Progenitor cell of endocrine pancreas (in vitro differentiated cells): Measurements from ENCODE around the gene PLA2G4F. TPM values are rescaled to one million over a fixed set of nuclear protein-coding genes. Genes with fewer than 3 reads are reported as not detected.

Experiments
- DNase-seq: peaks from one replicate; pipeline ENCODE4 v3.0.0; 2021; ENCODE audit warnings: low spot score; ENCODE audit not compliant: unreplicated experiment
- H3K27ac Mint-ChIP-seq: 2 replicates; pipeline ENCODE4 v1.8.0; 2021; ENCODE audit warnings: mild to moderate bottlenecking, moderate library complexity, mixed read lengths
- H3K27me3 Mint-ChIP-seq: 2 replicates; pipeline ENCODE4 v1.8.0; 2021; ENCODE audit warnings: mixed read lengths
- H3K36me3 Mint-ChIP-seq: 2 replicates; pipeline ENCODE4 v1.8.0; 2022; ENCODE audit warnings: mixed read lengths; ENCODE audit not compliant: insufficient read depth
- H3K4me1 Mint-ChIP-seq: 2 replicates; pipeline ENCODE4 v1.8.0; 2021; ENCODE audit warnings: low read depth, mixed read lengths
- H3K4me3 Mint-ChIP-seq: 2 replicates; pipeline ENCODE4 v1.8.0; 2021; ENCODE audit warnings: low read depth, mild to moderate bottlenecking, moderate library complexity, mixed read lengths
- H3K9me3 Mint-ChIP-seq: 2 replicates; pipeline ENCODE4 v1.8.0; 2021; ENCODE audit warnings: low read depth, mixed read lengths
- CTCF ChIP-seq: fragments of 200-600 bp; sonication (generic); IDR thresholded peaks from one replicate; pipeline ENCODE4 v1.5.0; 2021; ENCODE audit warnings: antibody characterized with exemption, mild to moderate bottlenecking; ENCODE audit not compliant: unreplicated experiment
- total RNA-seq: library from RNA; stranded (reverse); gene quantifications from 2 replicates; pipeline ENCODE4 v1.2.1, GENCODE V29; 2021

PLA2G4F gene
- total RNA-seq, 1 donor from 2014 or later, result 0.60 TPM

DNA sequence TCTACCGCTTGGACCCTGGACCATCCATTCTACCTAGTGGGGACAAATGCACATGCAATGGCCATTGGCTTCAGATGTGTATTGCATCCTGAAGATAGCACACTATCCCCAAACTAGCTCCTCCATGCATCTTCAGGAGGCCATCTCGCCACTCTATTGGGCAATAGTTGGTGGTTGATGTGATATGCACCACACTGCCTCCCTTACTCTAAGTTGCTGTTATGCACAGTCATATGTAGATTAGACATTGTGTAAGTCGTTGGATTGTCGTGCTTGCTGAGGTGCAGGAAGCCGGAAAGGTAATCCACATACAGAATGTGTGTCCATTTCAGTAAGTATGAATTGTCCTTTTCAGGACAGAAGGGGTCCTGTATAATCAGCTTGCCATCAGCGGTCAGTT is 35.4 kb downstream of the PLA2G4F start:
- Mint-ChIP-seq H3K4me1 (peaks cover 7% of the 10 kb centered on the region), H3K4me3 (no peak overlapping the region), H3K36me3 (peaks cover 2% of the 10 kb centered on the region), H3K27me3 (peaks cover 14% of the 10 kb centered on the region), H3K27ac (no peak overlapping the region), H3K9me3 (peaks cover 4% of the 10 kb centered on the region)
- TF ChIP-seq CTCF, result no peak
- DNase-seq, result no peak

GRCh38 chr15:42120285-42120684 is 36.2 kb downstream of the PLA2G4F start:
- no peak overlapping the region for H3K4me3 Mint-ChIP-seq
- H3K27ac Mint-ChIP-seq, result no peak overlapping the region

GRCh38 chr15:42119446-42119760 is 37.0 kb downstream of the PLA2G4F start:
- peaks cover 8% of the 10 kb centered on the region for H3K9me3 Mint-ChIP-seq
- H3K27me3 Mint-ChIP-seq, result peaks cover 12% of the 10 kb centered on the region
- peaks cover 2% of the 10 kb centered on the region for H3K36me3 Mint-ChIP-seq
- H3K4me1 Mint-ChIP-seq, result peaks cover 7% of the 10 kb centered on the region
- no peak for TF ChIP-seq CTCF
- H3K4me3 Mint-ChIP-seq, result no peak overlapping the region
- no peak overlapping the region for H3K27ac Mint-ChIP-seq
- no peak for DNase-seq

More at GRCh38 chr15:42120285-42120684, 36.2 kb downstream of the PLA2G4F start:
- peaks cover 2% of the 10 kb centered on the region for H3K36me3 Mint-ChIP-seq
- peaks cover 7% of the 10 kb centered on the region for H3K4me1 Mint-ChIP-seq
- H3K9me3 Mint-ChIP-seq, result peaks cover 8% of the 10 kb centered on the region
- no peak for TF ChIP-seq CTCF
- no peak for DNase-seq
- H3K27me3 Mint-ChIP-seq, result peaks cover 14% of the 10 kb centered on the region

DNA sequence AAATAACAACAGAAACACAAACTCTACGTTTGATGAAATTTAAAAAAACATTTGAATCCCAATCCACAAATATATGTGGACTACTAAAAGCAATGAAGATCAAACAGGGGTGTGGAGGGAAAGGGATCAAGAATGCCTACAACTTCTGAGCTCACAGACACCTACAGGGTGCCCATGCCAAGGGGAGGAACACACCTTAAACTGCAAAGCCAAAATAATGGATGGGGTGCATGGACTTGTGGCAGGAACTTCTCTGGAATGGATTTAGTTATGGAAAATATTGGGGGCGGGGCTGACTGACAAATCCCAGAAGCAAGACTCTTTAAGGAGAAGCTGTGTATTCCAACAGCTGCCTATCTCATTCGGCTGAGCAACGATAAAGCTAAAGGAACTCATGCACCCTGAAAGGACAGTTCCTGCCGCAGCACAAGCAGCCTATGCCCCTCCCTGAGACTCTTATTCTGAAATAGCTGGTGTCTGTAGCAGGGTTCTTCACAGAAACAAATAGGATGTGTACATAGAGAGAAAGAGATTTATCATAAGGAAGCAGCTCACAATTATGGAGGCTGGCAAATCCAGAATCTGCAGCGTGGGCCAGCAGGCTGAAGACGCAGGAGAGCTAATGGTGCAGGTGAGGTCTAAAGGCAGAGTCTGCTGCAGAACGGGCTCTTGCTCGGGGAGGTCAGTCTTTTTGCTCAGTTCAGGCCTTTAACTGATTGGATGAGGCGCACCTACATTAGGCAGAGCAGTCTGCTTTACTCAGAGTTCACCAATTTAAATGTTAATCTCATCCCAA is 37.6 kb downstream of the PLA2G4F start:
- peaks cover 2% of the 10 kb centered on the region for H3K36me3 Mint-ChIP-seq
- H3K4me1 Mint-ChIP-seq, result peaks cover 7% of the 10 kb centered on the region
- H3K4me3 Mint-ChIP-seq, result peak overlapping the region; percentile 3
- H3K27me3 Mint-ChIP-seq, result peaks cover 8% of the 10 kb centered on the region
- TF ChIP-seq CTCF, result no peak
- DNase-seq, result no peak
- H3K27ac Mint-ChIP-seq, result no peak overlapping the region
- H3K9me3 Mint-ChIP-seq, result peaks cover 8% of the 10 kb centered on the region

- no peak for TF ChIP-seq CTCF
- peaks cover 2% of the 10 kb centered on the region for H3K36me3 Mint-ChIP-seq
- H3K9me3 Mint-ChIP-seq, result peaks cover 15% of the 10 kb centered on the region
- no peaks in the 10 kb centered on the region for H3K27me3 Mint-ChIP-seq
- DNase-seq, result no peak
- no peak overlapping the region for H3K27ac Mint-ChIP-seq
- peaks cover 2% of the 10 kb centered on the region for H3K4me1 Mint-ChIP-seq
- H3K4me3 Mint-ChIP-seq, result no peak overlapping the region
These were observed 44.5 kb downstream of the PLA2G4F start for GRCh38 chr15:42111924-42112323.
